Measurements from ENCODE around the gene RNH1. TPM values are rescaled to one million over a fixed set of nuclear protein-coding genes. Genes with fewer than 3 reads are reported as not detected.

The RNH1 gene
- total RNA-seq, 2 donors from 2014 or later, result 197 to 209 TPM

DNA sequence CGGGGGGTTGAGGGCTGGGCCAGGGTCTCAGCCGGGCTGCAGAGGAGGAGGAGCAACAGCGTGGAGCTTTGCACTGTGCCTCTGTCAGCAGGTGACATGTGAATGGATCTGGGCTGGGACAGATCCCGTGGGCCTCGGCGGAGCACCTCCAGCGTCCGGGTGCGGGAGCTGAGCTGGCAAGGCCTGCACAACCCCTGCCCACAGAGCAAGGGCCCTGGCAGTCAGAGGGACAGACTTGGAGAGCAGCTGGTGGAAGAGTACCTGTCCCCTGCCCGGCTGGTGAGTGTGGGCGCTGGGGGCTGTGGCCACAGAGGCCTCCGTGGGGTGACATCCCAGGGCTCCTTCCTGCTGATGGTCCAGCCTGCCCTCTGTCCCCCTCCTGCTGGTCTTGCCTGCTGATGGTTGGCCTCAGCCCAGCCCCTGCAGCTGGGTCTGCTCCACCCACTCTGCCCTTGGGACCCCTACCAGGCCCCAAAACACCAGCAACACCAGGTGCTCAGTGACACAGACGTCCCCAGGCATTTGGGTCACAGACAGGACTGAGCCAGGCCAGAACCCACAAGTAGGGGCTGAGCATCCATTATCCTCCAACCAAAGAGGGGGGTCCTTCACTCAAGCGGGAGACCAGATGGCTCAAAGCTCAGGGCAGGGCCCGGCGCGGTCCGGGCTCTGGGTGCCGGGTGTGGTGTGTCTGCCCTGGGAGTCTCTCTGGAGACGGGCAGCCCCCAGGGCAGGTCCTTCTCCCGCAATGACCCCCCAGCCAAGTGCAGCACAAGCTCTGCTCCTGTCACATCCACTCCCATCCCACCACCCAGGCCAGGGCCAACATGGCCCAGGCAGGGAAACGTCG, 33.8 kb upstream of the RNH1 start:
- no peak for DNase-seq (ENCODE audit: low spot score)
- intact Hi-C loops (cut with DNase I), result no loop called here

DNA sequence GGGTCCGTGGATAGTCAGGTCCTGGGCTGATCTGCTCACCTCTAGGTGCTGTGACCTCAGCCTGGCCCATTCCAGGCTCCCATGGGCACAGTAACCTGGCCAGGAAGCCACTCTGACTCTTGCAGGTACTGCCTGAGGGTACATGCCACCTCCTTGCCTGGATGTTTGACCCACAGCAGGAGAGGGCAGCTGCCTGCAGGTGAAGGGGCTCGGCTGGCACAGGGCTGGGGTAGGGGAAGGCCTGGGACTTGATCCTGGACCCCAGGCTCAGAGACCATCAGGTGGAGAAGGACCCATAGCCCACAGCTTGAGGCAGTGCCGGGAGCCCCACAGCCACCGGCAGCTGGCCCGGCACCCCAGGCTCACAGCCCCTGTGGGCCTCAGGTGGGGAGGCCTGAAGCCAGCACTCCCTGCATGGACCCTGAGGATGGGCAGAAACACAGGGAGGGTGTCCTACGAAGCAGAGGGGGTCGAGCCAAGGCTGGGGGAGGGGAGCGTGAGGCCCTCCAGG, 33.0 kb upstream of the RNH1 start:
- no peak for DNase-seq (ENCODE audit: low spot score)
- intact Hi-C loops (cut with DNase I), result no loop called here

DNA sequence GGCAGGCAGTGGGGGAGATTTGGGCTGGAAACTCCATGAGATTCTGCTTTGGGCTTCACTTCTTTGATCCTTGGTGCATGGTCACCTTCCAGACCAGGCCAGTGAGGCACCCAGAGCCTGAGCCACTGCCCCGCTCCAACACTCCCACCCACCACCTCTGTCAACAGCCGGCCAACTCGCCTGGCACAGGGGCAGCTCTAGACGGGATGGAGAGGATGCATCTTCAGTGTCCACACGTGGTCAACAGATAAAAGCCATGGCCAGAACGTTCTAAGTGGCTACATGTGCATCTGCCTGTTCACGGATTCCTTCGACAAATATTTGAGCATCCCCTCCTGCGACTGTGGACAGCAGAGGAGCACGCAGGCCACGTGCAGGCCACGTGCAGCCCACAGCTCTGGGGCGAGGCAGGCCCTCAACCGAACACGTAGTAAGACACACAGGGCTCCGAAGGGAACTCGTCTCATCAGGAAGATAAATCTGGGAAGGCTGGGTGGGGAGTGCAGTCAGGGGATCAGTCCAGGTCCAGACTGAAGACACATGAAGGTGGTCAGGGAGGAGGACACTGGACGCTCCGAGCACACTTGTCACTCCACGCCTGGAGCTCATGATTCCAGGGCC, 31.5 kb upstream of the RNH1 start:
- intact Hi-C loops (cut with DNase I), result no loop called here
- no peak for DNase-seq (ENCODE audit: low spot score)

DNA sequence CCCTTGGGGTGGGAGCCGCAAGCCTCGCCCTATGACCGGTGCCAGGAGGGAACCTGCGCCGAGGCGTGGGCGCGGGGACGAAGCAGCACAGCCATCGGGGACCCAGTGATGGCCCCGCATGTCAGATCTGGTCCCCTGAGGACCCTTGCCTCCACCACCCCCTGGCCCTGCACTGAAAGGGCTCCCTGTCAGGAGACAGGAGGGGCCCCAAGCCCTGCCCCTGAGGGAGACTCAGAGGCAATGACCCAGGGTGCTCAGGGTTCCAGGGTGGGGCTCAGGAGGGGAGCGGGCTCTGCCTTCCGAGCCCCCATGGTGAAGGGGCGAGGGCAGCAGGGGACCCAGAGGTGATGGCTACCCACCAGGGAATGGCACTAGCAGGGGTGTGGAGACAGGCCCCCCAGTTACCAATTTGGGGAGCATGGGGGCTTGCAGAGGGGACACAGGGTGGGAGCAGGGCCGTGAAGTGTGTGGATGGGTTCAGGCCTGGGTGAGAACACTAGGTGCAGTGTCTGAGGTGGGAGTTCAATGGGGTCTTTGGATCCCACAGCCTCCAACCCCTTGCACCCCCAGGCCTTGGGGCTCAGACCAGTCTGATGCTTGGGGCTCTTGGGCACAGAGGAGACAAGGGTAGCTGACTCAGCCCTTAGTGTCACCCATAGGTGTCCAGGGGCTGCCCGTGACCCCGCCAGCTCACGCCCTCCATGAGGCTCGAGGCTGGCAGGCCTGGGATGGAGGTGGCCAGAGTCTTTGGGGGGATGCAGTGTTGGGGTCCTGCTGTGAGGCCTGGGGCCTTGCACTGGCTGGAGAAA, 30.8 kb upstream of the RNH1 start:
- peak; percentile 80 for DNase-seq (ENCODE audit: low spot score)
- intact Hi-C loops (cut with DNase I), result no loop called here

DNA sequence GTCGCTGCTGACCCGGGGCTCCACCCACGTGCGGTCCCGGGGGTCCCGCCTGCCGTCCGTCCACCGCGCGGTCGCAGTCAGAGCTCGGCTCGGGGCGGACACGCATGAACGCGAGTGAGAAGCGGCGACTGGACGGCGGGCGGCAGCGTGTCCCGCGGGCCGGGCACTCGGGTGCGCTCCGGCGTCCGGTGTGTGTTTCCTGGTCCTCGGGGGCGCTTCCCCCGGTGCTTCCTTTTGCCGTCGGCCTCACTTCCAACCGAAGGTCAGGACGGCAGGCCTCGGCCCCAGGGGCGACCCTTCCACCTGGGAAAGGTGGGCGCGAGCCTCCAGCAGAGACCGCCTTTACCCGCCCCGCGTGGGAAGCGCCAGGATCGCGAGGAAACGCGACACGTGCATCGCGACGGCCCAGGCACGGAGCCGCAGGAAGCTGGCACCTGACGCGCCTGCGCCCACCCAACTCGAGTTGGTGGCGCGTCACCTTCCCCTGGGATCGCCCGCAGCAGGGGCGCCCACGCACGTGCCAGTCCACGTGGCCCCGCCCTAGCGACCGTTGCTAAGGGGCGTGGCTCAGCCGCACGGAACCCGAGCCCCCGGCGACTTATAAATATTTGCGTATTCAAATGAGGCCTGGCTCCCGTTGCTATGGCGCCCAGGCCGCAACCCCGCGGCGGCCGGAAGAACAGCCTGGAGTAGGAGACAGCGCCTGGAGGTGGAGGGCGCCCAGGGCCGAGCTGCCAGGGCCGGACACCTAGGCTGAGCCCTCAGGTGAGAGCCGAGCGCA, 30.0 kb upstream of the RNH1 start, which contains the start of gene LRRC56:
Gene LRRC56, plus strand, starts transcription at position 687 of the 781 bp plus-strand sequence. CDS start 3,158 bp downstream, outside the sequence.
- peak; percentile 90 for DNase-seq (ENCODE audit: low spot score)
- intact Hi-C loops (cut with DNase I), result no loop called here

DNA sequence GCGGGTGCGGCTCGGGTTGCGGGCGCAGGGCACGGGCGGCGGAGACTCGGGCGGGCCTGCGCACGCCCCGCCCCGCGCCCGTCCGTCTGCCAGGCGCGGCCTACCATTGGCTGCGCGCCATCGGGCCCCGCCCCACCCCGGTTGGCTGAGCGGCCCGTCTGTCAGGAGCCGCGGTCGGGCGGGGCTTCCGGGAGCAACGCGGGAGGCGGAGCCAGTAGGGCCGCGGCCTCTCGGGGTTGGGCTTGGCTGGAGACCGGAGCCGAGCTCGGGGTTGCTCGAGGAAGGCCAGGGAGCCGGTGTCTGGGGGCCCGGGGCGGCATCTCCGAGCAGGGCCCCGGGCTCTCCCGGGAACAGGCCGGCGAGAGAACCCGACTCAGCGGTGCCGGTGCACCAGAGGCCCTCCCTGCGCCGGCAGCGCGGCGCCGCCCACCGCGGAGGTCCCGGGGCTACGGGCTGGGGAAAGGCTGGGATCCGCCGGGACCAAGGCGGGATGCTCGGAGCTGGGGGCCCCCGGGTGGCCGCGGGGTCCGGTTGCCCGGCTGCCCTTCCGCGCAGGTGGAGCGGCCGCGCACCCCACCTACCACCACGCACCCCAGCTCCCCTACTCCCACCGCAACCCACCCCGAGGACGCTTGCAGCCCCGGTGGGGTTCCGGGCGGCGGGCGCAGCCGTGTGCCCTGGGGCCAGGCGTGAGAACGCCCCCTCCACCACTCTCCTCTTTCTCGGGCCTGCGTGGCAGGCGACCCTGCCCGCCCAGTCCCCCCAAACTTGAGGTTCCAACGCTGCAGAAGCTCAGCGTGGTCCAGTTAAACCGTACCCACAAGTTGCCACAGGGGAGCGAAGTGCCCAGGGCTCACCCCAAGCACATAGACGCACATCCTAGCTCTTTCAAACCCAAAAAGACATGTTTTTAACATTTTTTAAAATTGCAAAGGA, 28.7 kb upstream of the RNH1 start, which contains the start of gene HRAS:
Gene HRAS, minus strand, starts transcription at position 58 of the 936 bp plus-strand sequence.
- peak; percentile 98 for DNase-seq (ENCODE audit: low spot score)
- intact Hi-C loops (cut with DNase I), result no loop called here

DNA sequence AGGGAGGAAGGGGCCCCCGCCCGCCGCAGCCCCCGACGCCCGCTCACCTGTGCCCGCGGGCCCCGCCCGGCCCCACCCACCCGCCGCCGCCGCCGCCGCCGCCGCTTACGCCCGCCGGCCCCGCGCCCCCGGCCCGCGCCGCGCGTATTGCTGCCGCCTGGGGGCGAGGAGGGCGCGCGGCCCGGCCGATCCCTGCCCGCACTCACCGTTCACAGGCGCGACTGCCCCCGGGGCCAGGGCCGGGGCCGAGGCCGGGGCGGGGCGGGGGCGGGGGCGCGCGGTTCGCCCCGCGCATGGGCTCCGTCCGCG, 28.1 kb upstream of the RNH1 start:
- no peak for DNase-seq (ENCODE audit: low spot score)
- intact Hi-C loops (cut with DNase I), result no loop called here

DNA sequence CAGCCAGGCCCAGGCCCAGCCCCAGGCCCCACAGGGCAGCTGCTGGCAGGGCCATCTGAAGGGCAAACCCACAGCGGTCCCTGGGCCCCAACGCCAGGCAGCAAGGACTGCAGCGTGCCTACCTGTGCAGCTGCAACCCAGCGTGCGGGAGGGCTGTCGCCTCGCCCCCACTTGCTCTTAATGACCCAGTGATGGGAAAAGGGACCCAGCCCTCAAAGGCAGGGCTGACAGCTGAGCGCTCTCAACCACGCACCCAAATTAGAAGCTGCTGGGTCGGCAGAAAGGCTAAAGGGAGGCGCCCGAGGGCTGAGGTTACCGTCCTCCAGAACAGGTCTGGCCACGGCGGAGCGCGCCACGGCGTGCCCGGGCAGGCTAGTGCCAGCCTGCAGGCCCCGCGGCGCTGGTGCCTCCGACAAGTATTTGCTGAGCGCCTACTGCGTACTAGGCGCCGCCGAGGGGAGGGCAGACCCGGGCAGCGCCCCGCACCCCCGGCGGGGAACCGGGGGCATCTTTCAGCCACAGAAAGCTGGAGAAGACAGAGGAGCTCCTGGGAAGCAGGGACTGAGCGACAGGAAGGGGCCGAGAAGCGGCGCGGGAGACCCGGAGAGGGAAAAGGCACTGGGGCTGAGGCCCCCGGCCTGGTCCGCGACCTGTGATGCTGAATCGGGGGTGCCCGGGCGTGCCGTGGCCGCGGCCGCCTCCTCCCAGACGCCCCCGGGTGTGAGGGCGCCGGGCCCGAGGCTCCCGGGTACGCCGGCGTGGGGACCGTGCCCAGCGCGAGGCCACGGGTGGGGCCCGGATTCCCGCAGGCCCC, 27.6 kb upstream of the RNH1 start:
- intact Hi-C loops (cut with DNase I), result no loop called here
- DNase-seq (ENCODE audit: low spot score), result peak; percentile 82

DNA sequence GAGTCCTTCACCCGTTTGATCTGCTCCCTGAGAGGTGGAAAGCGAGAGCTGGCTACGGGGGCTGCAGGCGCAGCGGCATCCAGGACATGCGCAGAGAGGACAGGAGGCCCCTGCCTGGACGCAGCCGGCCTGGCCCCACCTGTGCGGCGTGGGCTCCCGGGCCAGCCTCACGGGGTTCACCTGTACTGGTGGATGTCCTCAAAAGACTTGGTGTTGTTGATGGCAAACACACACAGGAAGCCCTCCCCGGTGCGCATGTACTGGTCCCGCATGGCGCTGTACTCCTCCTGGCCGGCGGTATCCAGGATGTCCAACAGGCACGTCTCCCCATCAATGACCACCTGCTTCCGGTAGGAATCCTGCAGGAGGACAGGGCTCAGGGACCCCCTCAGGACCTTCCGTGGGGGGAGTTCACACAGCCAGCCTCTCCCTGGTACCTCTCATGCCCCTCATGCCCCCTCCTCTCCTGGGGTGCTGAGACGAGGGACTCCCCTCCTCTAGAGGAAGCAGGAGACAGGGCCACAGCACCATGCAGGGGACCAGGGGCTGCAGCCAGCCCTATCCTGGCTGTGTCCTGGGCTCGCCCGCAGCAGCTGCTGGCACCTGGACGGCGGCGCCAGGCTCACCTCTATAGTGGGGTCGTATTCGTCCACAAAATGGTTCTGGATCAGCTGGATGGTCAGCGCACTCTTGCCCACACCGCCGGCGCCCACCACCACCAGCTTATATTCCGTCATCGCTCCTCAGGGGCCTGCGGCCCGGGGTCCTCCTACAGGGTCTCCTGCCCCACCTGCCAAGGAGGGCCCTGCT, 26.7 kb upstream of the RNH1 start:
- intact Hi-C loops (cut with DNase I), result no loop called here
- DNase-seq (ENCODE audit: low spot score), result no peak

DNA sequence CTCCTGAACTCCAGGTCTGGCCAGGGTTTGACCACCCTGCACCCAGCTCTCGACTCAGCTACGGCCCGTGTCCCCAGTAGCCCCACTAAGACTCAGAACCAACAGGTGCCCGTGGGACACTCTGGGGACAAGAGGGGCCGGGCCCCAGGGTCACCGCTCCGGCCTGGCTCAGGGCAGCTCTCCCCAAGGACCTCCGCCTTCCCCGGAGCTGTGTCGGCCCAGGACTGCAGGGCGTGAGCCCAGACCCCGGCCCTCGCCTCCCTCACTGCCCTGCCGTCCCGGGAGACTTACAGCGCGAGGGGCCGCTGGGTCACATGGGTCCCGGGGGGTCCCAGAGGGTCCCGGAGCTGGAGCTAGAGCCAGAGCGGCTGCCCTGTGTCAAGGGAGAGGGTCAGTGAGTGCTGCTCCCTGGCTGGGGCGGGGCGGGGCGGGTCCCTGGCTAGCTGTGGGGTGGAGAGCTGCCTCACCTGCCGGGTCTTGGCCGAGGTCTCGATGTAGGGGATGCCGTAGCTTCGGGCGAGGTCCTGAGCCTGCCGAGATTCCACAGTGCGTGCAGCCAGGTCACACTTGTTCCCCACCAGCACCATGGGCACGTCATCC, 26.0 kb upstream of the RNH1 start:
- no peak for DNase-seq (ENCODE audit: low spot score)
- intact Hi-C loops (cut with DNase I), result no loop called here

DNA sequence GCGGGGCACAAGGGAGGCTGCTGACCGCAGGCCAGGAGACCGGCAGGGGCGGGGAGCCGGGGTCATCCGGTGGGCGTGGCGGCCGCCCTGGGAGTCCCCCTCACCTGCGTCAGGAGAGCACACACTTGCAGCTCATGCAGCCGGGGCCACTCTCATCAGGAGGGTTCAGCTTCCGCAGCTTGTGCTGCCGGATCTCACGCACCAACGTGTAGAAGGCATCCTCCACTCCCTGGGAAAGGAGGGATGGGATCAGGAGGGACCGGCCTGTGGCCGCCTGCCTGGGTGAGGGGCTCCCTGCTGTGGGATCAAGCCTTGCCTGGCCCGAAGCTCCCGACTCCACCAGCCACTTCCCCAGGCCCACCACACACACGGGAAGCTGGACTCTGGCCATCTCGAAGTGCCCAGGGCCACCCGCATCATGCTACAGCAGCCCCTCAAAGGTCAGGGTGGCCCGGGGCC, 25.5 kb upstream of the RNH1 start:
- intact Hi-C loops (cut with DNase I), result no loop called here
- DNase-seq (ENCODE audit: low spot score), result no peak

DNA sequence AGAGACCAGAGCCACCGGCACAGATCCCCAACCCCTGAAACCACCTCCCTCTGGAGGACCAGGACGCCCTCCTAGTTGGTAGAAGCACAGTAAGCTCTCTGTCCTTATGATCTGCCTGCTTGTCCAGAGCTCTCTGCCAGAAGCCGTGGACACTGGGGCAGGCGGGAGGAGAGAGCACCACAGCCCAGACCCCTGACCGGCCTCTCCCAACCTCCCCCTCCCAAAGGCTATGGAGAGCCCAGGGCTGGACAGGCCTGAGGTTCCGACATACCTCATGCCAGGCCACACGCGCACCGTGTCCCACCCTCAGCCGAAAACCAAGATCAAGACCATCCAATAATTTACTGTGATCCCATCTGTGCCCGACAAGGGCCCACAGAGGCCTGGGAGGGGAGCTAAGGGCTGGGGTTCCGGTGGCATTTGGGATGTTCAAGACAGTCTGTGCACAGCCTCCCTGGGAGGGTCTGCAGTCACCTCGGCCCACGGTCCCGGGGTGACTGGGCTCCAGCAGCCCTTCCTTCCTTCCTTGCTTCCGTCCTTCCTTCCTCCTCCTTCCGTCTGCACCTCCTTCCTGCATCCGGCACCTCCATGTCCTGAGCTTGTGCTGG, 25.0 kb upstream of the RNH1 start:
- intact Hi-C loops (cut with DNase I), result no loop called here

DNA sequence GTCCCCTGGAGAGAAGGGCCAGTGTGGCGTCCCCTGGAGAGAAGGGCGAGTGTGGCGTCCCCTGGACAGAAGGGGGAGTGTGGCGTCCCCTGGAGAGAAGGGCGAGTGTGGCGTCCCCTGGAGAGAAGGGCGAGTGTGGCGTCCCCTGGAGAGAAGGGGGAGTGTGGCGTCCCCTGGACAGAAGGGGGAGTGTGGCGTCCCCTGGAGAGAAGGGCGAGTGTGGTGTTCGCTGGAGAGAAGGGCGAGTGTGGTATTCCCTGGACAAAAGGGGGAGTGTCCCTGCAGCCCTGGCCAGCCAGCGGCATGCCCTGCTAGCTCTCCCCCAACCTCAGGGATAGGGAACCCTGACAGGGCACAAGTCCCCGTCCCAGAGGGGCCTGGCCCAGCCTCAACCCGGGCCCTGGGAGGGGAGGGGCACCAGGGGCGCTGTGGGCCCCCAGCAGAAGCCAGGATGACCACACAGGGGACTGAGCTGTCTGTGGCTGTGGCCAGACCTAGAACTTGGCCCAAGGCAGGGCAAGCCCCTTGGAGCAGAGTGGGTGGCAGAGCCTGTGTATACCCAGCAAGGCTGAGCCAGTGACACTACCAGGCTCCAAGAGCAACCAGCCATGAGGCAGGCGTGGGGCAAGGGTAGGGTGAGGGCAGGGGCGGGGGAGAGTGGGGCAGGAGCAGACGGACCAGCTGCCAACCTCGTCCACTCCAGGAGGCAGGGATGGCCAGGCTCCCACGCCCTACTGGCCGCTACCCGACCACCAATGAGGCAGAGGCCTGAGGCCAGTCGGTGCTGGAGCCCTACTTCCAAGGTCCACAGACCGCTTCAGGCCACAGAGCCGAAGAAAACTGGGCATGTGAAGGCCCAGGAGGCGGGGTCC, 24.2 kb upstream of the RNH1 start:
- no peak for DNase-seq (ENCODE audit: low spot score)
- intact Hi-C loops (cut with DNase I), result no loop called here

More for the DNA sequence above, 25.0 kb upstream of the RNH1 start:
- no peak for DNase-seq (ENCODE audit: low spot score)

DNA sequence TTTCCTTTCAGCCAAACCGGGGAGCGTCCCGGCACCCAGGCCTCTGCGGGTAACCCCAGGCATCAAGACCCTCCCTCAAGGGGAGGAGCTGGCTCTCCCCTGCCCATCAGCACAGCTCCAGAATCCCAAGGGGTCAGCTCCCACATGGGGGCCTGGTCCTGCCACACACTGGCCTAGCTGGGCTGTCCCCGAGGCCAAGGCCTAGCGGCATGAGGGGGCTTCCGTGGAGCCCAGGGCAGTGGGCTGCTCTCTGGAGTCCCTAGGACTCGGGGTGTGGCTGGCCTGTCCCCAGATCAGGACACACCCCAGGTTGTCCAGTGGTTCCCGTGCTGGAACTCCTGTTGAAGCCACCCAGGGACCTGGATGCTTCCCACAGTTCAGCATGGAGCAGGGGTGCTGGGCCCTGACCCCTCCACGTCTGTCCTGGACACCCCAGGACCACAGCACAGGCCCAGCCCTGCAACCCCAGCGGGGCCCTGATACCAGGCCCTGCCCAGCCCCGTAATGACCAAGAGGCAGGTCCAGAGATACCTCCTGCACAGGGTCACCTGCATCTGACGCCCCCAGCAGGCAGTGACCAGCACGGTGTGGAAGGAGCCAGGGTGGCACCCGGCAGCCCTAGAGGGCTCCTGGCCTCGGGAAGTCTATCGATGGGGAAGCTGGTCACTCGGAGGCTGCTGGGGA, 22.8 kb upstream of the RNH1 start:
- no peak for DNase-seq (ENCODE audit: low spot score)
- intact Hi-C loops (cut with DNase I), result no loop called here
